Measurements from ENCODE around the gene WASF2.

- TF ChIP-seq CTCF (IDR thresholded peaks at IDR 0.05; ENCODE audit: insufficient read depth, low read length) (no peak), REST (IDR thresholded peaks at IDR 0.05; ENCODE audit: insufficient replicate concordance, low read depth) (no peak), GABPA (IDR thresholded peaks at IDR 0.05; ENCODE audit: low read depth) (no peak), POLR2AphosphoS5 (IDR thresholded peaks at IDR 0.05; ENCODE audit: low read depth) (no peak)
Measured at GRCh38 chr1:27518808-27519207, 28.8 kb upstream of the WASF2 start.
